HEK293T (cell line): ENCODE measurements around the gene DNAJC9.

Experiments
- ARNT ChIP-seq: fragments of 450-650 bp; IDR thresholded peaks from 2 replicates; pipeline ENCODE4 v1.6.1; 2017; ENCODE audit warnings: mild to moderate bottlenecking
- BHLHE40 ChIP-seq: fragments of 450-650 bp; IDR thresholded peaks from 2 replicates; pipeline ENCODE4 v1.6.1; 2016; ENCODE audit warnings: mild to moderate bottlenecking, moderate library complexity, borderline replicate concordance
- ELF4 ChIP-seq: fragments of 450-650 bp; IDR thresholded peaks from 2 replicates; pipeline ENCODE4 v1.6.1; 2017; ENCODE audit warnings: antibody characterized with exemption
- FOXK2 ChIP-seq: fragments of 450-650 bp; IDR thresholded peaks from 2 replicates; pipeline ENCODE4 v1.6.1; 2016; ENCODE audit warnings: mild to moderate bottlenecking
- FOXM1 ChIP-seq: fragments of 450-650 bp; IDR thresholded peaks from 2 replicates; pipeline ENCODE4 v1.6.1; 2017; ENCODE audit warnings: mild to moderate bottlenecking, borderline replicate concordance
- L3MBTL2 ChIP-seq: fragments of 450-650 bp; conservative IDR thresholded peaks from 2 replicates; pipeline ENCODE4 v1.6.1; 2016; ENCODE audit warnings: mild to moderate bottlenecking
- LEF1 ChIP-seq: fragments of 450-650 bp; IDR thresholded peaks from 2 replicates; pipeline ENCODE4 v1.6.1; 2017; ENCODE audit warnings: mild to moderate bottlenecking, borderline replicate concordance
- PKNOX1 ChIP-seq: fragments of 450-650 bp; IDR thresholded peaks from 2 replicates; pipeline ENCODE4 v1.6.1; 2016
- SP1 ChIP-seq: fragments of 450-650 bp; IDR thresholded peaks from 2 replicates; pipeline ENCODE4 v1.6.1; 2017
- SUZ12 ChIP-seq: fragments of 450-650 bp; IDR thresholded peaks from 2 replicates; pipeline ENCODE4 v1.6.1; 2016; ENCODE audit warnings: mild to moderate bottlenecking
- TARDBP ChIP-seq: fragments of 450-650 bp; IDR thresholded peaks from 2 replicates; pipeline ENCODE4 v1.6.1; 2016

GRCh38 chr10:73251683-73252444 is 4.8 kb upstream of the DNAJC9 start:
- TF ChIP-seq FOXK2 (no peak), TARDBP (no peak), FOXM1 (no peak), BHLHE40 (no peak), SP1 (no peak), ELF4 (no peak), L3MBTL2 (no peak), SUZ12 (no peak), ARNT (no peak), LEF1 (no peak), PKNOX1 (no peak)
